Measurements from ENCODE around the gene ABCC4. TPM values are rescaled to one million over a fixed set of nuclear protein-coding genes. Genes with fewer than 3 reads are reported as not detected.

ABCC4 gene
- total and polyA plus RNA-seq, 9 of the 15 experiments (the other 6 are each of a cell fraction or from before 2014, with no cell fraction given), result 9.4 to 46.1 (median 25.4) TPM

- Histone ChIP-seq H2AFZ (ENCODE audit: low read depth, low read length) (no peak overlapping the region), H3K79me2 (ENCODE audit: control insufficient read depth, insufficient read depth, low read length) (no peaks in the 10 kb centered on the region), H3K27me3 (ENCODE audit: control insufficient read depth in 2 of 2, insufficient read depth in 2 of 2, low read length in 2 of 2) (no peaks in the 10 kb centered on the region), H3K9me1 (ENCODE audit: control insufficient read depth, insufficient read depth, low read length) (no peaks in the 10 kb centered on the region), H3K4me1 (replicated peaks in 1 of 2; ENCODE audit: control insufficient read depth in 2 of 2, insufficient read depth in 2 of 2, low read length in 2 of 2) (no peaks in the 10 kb centered on the region; a peak in 1 of 5 replicates), H4K20me1 (replicated peaks; ENCODE audit: control insufficient read depth, insufficient read depth, low read length) (no peaks in the 10 kb centered on the region), H3K9ac (ENCODE audit: insufficient read depth in 1 of 2, low read depth in 2 of 2, low read length in 2 of 2) (no peak overlapping the region), H3K36me3 (ENCODE audit: control insufficient read depth, insufficient read depth, low read length) (peaks cover 20% of the 10 kb centered on the region; the same call in 2 of the 3 replicates), H3K4me3 (no peak overlapping the region), H3K9me3 (replicated peaks; ENCODE audit: control insufficient read depth, insufficient read depth, low read depth, low read length) (no peaks in the 10 kb centered on the region), H3K27ac (ENCODE audit: extremely low read depth, low read depth, low read length) (no peak overlapping the region), H3K4me2 (ENCODE audit: insufficient read depth, low read length) (no peak overlapping the region)
- in situ Hi-C loops (cut with MboI), result no loop called here
- DNase-seq (ENCODE audit: extremely low read depth in 1 of 4, low spot score in 3 of 4) (no peak), ATAC-seq (no peak), FAIRE-seq (no peak)
- 93% methylated on average over 4 of the region's 4 CpGs for WGBS (ENCODE audit: insufficient coverage, low coverage, missing lambda C conversion rate)
- CTCF ChIA-PET (ENCODE audit: low intra/inter-chr PET ratio), result no interaction called here
- TF ChIP-seq SMAD1 (IDR thresholded peaks at IDR 0.05; ENCODE audit: low read depth, low read length, partially characterized antibody), result no peak
- TF ChIP-seq RBM34 (IDR thresholded peaks at IDR 0.05; ENCODE audit: borderline replicate concordance, insufficient read depth, low read length), result no peak
- BruUV-seq (replicated peaks), result no TSS peak
- intact Hi-C loops (cut with micrococcal nuclease), result no loop called here
- POLR2A ChIA-PET, result no interaction called here
These were observed 188.4 kb downstream of the ABCC4 start for GRCh38 chr13:95112883-95113282.

GRCh38 chr13:95111608-95112007 lies 189.6 kb downstream of the ABCC4 start:
- Histone ChIP-seq H2AFZ (ENCODE audit: low read depth, low read length) (no peak overlapping the region), H3K9me1 (ENCODE audit: control insufficient read depth, insufficient read depth, low read length) (no peaks in the 10 kb centered on the region), H3K27me3 (ENCODE audit: control insufficient read depth in 2 of 2, insufficient read depth in 2 of 2, low read length in 2 of 2) (no peaks in the 10 kb centered on the region), H4K20me1 (replicated peaks; ENCODE audit: control insufficient read depth, insufficient read depth, low read length) (no peaks in the 10 kb centered on the region), H3K4me1 (replicated peaks in 1 of 2; ENCODE audit: control insufficient read depth in 2 of 2, insufficient read depth in 2 of 2, low read length in 2 of 2) (no peaks in the 10 kb centered on the region), H3K79me2 (ENCODE audit: control insufficient read depth, insufficient read depth, low read length) (no peaks in the 10 kb centered on the region), H3K9me3 (replicated peaks; ENCODE audit: control insufficient read depth, insufficient read depth, low read depth, low read length) (no peaks in the 10 kb centered on the region), H3K4me2 (ENCODE audit: insufficient read depth, low read length) (no peak overlapping the region), H3K27ac (ENCODE audit: extremely low read depth, low read depth, low read length) (no peak overlapping the region), H3K9ac (ENCODE audit: insufficient read depth in 1 of 2, low read depth in 2 of 2, low read length in 2 of 2) (no peak overlapping the region), H3K36me3 (ENCODE audit: control insufficient read depth, insufficient read depth, low read length) (peaks cover 20% of the 10 kb centered on the region; the same call in 2 of the 3 replicates), H3K4me3 (no peak overlapping the region)
- ChIA-PET POLR2A (no interaction called here), CTCF (ENCODE audit: low intra/inter-chr PET ratio) (no interaction called here)
- BruUV-seq (replicated peaks), result no TSS peak
- 84% methylated on average over 2 of the region's 2 CpGs for WGBS (ENCODE audit: insufficient coverage, low coverage, missing lambda C conversion rate)
- in situ Hi-C loops (cut with MboI), result no loop called here
- TF ChIP-seq ZNF79 (CRISPR knock-in tag; IDR thresholded peaks at IDR 0.05; ENCODE audit: low read depth) (no peak), RBM39 (optimal IDR thresholded peaks at IDR 0.05; ENCODE audit: low read depth, low read length) (no peak), NFE2L1 (tag; IDR thresholded peaks at IDR 0.05; ENCODE audit: borderline replicate concordance, low read depth) (no peak), BCOR (IDR thresholded peaks at IDR 0.05) (no peak), PTBP1 (IDR thresholded peaks at IDR 0.05; ENCODE audit: low read depth, low read length) (no peak)
- TF ChIP-seq, protein P1, sequence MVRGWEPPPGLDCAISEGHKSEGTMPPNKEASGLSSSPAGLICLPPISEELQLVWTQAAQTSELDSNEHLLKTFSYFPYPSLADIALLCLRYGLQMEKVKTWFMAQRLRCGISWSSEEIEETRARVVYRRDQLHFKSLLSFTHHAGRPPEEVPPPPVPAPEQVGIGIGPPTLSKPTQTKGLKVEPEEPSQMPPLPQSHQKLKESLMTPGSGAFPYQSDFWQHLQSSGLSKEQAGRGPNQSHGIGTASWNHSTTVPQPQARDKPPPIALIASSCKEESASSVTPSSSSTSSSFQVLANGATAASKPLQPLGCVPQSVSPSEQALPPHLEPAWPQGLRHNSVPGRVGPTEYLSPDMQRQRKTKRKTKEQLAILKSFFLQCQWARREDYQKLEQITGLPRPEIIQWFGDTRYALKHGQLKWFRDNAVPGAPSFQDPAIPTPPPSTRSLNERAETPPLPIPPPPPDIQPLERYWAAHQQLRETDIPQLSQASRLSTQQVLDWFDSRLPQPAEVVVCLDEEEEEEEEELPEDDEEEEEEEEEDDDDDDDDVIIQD (CRISPR knock-in tag; IDR thresholded peaks at IDR 0.05), result no peak
- TF ChIP-seq, protein P2, sequence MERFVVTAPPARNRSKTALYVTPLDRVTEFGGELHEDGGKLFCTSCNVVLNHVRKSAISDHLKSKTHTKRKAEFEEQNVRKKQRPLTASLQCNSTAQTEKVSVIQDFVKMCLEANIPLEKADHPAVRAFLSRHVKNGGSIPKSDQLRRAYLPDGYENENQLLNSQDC (CRISPR knock-in tag; IDR thresholded peaks at IDR 0.05), result no peak
- TF ChIP-seq, protein P3, sequence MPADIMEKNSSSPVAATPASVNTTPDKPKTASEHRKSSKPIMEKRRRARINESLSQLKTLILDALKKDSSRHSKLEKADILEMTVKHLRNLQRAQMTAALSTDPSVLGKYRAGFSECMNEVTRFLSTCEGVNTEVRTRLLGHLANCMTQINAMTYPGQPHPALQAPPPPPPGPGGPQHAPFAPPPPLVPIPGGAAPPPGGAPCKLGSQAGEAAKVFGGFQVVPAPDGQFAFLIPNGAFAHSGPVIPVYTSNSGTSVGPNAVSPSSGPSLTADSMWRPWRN (IDR thresholded peaks at IDR 0.05; ENCODE audit: low read depth), result no peak
- ATAC-seq (no peak), DNase-seq (ENCODE audit: extremely low read depth in 1 of 4, low spot score in 3 of 4) (no peak), FAIRE-seq (no peak)
- intact Hi-C loops (cut with micrococcal nuclease), result no loop called here

Data from K562 (cell line).